ENCODE measurements around the gene RUSF1. TPM values are rescaled to one million over a fixed set of nuclear protein-coding genes. Genes with fewer than 3 reads are reported as not detected.
"Not testable (repeated sequence)": the region's sequence is repeated elsewhere in the genome, so short reads cannot be mapped to it uniquely, and the experiment has no call there.

Gene RUSF1
- total RNA-seq, 2 donors from 2014 or later: 56.7 to 60.7 TPM

DNA sequence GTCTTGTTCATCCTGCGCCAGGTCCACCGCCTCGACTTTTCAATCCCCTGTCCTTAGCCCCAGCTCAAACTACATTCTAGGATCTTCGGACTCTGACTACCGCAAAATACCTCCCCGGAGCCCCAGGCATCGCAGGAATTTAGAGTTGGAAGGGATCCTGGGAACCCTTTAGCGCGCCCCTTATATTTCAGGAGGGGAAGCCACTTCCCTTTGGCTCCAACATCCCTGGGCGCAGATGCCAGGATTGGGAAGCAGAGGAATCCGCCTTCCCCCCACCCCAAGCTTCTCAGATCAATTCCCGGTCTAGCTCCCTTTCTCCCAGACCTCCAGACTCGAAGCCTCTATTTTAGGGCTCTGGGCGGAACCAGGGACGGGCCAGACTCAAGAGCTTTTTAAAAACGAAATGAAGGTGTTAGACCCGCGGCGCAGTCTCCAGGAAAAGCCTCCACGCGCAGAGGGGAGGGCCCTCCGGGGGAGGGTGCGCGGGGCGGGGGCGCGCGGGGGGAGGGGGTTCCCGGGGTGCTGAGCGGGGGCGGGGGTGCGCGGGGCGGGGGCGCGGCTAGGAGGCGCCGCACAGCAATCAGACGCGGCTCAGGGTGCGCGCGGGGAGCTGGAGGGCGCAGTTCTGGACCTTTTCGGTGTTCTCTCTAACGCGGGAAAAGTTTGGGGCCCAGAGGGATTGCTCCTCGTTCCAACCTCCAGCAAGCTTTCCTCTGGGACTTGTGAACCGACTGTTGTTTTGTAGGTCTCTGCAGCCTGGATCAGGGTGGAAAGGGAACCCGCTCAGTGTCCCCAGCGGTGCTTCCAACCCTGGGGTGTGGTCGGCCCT is 21.1 kb upstream of the RUSF1 start:
- peaks cover 8% of the 10 kb centered on the region for H3K4me1 Mint-ChIP-seq
- no peaks in the 10 kb centered on the region for H3K9me3 ChIP-seq (ENCODE audit: control insufficient read depth, low read length, poor library complexity, severe bottlenecking)
- H3K4me3 Mint-ChIP-seq: peak overlapping the region; percentile 69
- peaks cover 22% of the 10 kb centered on the region for H3K27me3 Mint-ChIP-seq
- DNase-seq: no peak
- H3K27ac Mint-ChIP-seq: no peak overlapping the region
- H3K36me3 Mint-ChIP-seq (ENCODE audit: low read depth): no peaks in the 10 kb centered on the region
- no peak for ATAC-seq

- peaks cover 8% of the 10 kb centered on the region for H3K4me1 Mint-ChIP-seq
- peaks cover 18% of the 10 kb centered on the region for H3K27me3 Mint-ChIP-seq
- DNase-seq (no peak), ATAC-seq (no peak)
- H3K36me3 Mint-ChIP-seq (ENCODE audit: low read depth): no peaks in the 10 kb centered on the region
- no peak overlapping the region for H3K27ac Mint-ChIP-seq
- no peaks in the 10 kb centered on the region for H3K9me3 ChIP-seq (ENCODE audit: control insufficient read depth, low read length, poor library complexity, severe bottlenecking)
- peak overlapping the region; percentile 26 for H3K4me3 Mint-ChIP-seq
Measured at GRCh38 chr16:31528523-31529107, 20.4 kb upstream of the RUSF1 start.

DNA sequence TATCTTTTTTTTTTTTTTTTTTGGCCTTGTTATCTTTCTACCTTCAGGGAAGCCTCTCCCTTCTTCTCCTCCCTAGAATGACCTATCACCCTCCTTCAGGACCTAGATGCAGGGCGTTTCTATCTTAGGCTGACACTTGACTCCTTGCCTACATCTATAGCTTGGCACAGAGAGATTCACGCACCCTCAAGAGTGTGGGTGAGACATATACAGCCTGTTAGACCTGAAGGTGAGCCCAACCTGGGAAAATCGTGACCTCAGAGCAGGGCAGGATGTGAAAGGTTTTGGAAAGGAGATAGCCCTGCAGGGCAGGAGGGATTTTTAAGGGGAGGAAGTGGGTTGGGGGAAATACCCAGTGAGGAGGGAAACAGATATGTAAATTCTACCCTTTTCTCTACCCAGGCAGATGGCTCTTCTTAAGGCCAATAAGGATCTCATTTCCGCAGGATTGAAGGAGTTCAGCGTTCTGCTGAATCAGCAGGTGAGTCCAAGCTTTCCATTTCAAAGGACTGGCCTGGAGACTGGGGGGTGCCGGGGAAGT is 19.6 kb upstream of the RUSF1 start, which contains the start of gene AHSP:
Gene AHSP, plus strand, starts transcription at position 167 of the 541 bp plus-strand sequence. Its CDS starts 240 bp downstream, at position 407.
- Mint-ChIP-seq H3K27me3 (peaks cover 18% of the 10 kb centered on the region), H3K27ac (no peak within 1 kb of the TSS), H3K36me3 (ENCODE audit: low read depth) (no peaks in the 10 kb centered on the region), H3K4me1 (peaks cover 8% of the 10 kb centered on the region), H3K4me3 (peak within 1 kb of the TSS; percentile 26)
- ATAC-seq (no peak), DNase-seq (no peak)
- H3K9me3 ChIP-seq (ENCODE audit: control insufficient read depth, low read length, poor library complexity, severe bottlenecking): no peaks in the 10 kb centered on the region

GRCh38 chr16:31525113-31525512 is 16.9 kb upstream of the RUSF1 start:
- DNase-seq (no peak), ATAC-seq (no peak)
- no peaks in the 10 kb centered on the region for H3K9me3 ChIP-seq (ENCODE audit: control insufficient read depth, low read length, poor library complexity, severe bottlenecking)
- Mint-ChIP-seq H3K4me1 (peaks cover 8% of the 10 kb centered on the region), H3K27me3 (peaks cover 18% of the 10 kb centered on the region), H3K4me3 (no peak overlapping the region), H3K27ac (no peak overlapping the region), H3K36me3 (ENCODE audit: low read depth) (no peaks in the 10 kb centered on the region)

GRCh38 chr16:31523768-31524167 is 15.6 kb upstream of the RUSF1 start:
- not testable (repeated sequence) for H3K4me1 Mint-ChIP-seq; DNase-seq; ATAC-seq; H3K4me3 Mint-ChIP-seq; H3K36me3 Mint-ChIP-seq (ENCODE audit: low read depth); H3K9me3 ChIP-seq (ENCODE audit: control insufficient read depth, low read length, poor library complexity, severe bottlenecking); H3K27ac Mint-ChIP-seq
- peaks cover 13% of the 10 kb centered on the region for H3K27me3 Mint-ChIP-seq

GRCh38 chr16:31522071-31522470 is 13.9 kb upstream of the RUSF1 start:
- Mint-ChIP-seq H3K36me3 (ENCODE audit: low read depth) (no peaks in the 10 kb centered on the region), H3K27me3 (peaks cover under 1% of the 10 kb centered on the region), H3K4me1 (no peaks in the 10 kb centered on the region), H3K27ac (no peak overlapping the region), H3K4me3 (no peak overlapping the region)
- ATAC-seq: no peak
- H3K9me3 ChIP-seq (ENCODE audit: control insufficient read depth, low read length, poor library complexity, severe bottlenecking): peaks cover 3% of the 10 kb centered on the region
- no peak for DNase-seq

DNA sequence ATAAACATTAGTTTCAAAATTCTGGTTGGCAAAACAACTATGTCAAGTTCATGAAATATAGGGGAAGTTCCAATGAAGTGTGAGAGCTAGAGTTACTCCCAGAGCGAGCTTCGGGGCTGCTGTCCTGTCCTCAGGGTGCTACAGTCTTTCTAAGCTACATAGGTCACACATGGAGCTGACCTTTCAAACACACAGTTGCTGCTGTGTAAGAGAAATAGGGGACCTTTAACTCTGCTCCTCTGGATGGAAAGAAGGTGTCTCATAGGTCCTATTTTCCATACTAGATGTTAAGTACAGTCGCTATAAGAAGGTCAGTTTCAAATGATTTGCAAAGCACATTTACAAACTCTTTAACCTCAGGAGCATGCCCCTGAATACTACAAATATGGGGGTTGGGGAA is 13.2 kb upstream of the RUSF1 start:
- DNase-seq: no peak
- Mint-ChIP-seq H3K27ac (no peak overlapping the region), H3K4me1 (no peaks in the 10 kb centered on the region), H3K36me3 (ENCODE audit: low read depth) (peaks cover 2% of the 10 kb centered on the region), H3K27me3 (peaks cover 4% of the 10 kb centered on the region), H3K4me3 (no peak overlapping the region)
- H3K9me3 ChIP-seq (ENCODE audit: control insufficient read depth, low read length, poor library complexity, severe bottlenecking): peaks cover 3% of the 10 kb centered on the region
- ATAC-seq: no peak

DNA sequence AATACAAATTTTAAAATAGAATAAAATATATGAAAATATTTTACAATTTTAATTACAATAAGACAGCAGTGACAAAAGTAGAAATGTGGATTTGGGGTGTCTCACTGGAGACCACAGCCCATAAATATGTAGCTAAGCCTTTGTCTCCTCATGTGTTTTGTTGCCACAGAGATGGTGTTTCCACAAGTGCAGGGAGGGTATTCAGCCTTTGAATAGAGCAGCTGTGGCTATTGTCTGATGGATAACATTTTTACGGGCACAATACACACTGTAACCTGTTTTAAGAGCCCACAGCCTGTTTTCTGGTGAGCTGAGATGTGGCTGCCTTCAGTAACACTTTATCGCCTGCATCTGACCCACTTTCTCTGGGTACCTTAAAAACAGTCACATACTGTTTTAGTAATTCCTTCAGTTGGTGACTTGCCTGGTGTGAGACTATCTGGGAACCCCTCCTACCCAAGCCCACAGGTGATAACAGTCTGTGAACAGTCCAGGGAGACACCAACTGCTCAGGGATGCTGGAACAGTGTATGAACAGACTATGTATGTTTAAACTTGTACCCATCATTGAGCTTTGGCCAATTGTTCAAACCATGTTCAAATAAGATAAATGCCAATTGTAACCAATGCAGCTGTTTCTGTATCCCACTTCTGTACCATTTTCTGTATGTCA is 11.7 kb upstream of the RUSF1 start:
- no peak overlapping the region for H3K27ac Mint-ChIP-seq
- H3K9me3 ChIP-seq (ENCODE audit: control insufficient read depth, low read length, poor library complexity, severe bottlenecking): peaks cover 3% of the 10 kb centered on the region
- ATAC-seq (no peak), DNase-seq (no peak)
- no peaks in the 10 kb centered on the region for H3K4me1 Mint-ChIP-seq
- peaks cover 4% of the 10 kb centered on the region for H3K27me3 Mint-ChIP-seq
- peaks cover 2% of the 10 kb centered on the region for H3K36me3 Mint-ChIP-seq (ENCODE audit: low read depth)
- no peak overlapping the region for H3K4me3 Mint-ChIP-seq

GRCh38 chr16:31517800-31518402 is 9.7 kb upstream of the RUSF1 start:
- peaks cover 2% of the 10 kb centered on the region for H3K36me3 Mint-ChIP-seq (ENCODE audit: low read depth)
- no peak overlapping the region for H3K27ac Mint-ChIP-seq
- peaks cover 3% of the 10 kb centered on the region for H3K9me3 ChIP-seq (ENCODE audit: control insufficient read depth, low read length, poor library complexity, severe bottlenecking)
- DNase-seq (no peak), ATAC-seq (no peak)
- no peak overlapping the region for H3K4me3 Mint-ChIP-seq
- peaks cover 2% of the 10 kb centered on the region for H3K4me1 Mint-ChIP-seq
- H3K27me3 Mint-ChIP-seq: peaks cover 4% of the 10 kb centered on the region

DNA sequence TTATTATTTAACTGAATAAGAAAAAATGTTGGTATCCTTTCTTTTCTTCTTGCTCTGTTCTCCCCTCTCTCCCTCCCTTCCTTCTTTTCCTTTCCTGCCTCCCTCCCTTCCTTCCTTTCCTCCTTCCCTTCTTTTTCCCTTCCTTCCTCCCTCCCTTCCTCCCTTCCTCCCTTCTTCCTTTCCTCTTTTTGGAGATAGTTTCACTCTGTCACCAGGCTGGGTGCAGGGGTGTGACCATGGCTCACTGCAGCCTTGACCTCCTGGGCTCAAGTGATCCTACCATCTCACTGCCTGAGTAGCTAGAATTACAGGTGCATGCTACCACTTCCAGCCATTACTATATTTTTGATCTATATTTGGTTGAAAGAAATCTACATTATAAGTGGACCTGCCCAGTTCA is 5.7 kb upstream of the RUSF1 start:
- ATAC-seq (no peak), DNase-seq (no peak)
- H3K27me3 Mint-ChIP-seq: peaks cover 4% of the 10 kb centered on the region
- peaks cover 3% of the 10 kb centered on the region for H3K9me3 ChIP-seq (ENCODE audit: control insufficient read depth, low read length, poor library complexity, severe bottlenecking)
- H3K4me3 Mint-ChIP-seq: no peak overlapping the region
- no peak overlapping the region for H3K27ac Mint-ChIP-seq
- H3K36me3 Mint-ChIP-seq (ENCODE audit: low read depth): peaks cover 2% of the 10 kb centered on the region
- H3K4me1 Mint-ChIP-seq: peaks cover 9% of the 10 kb centered on the region

- ATAC-seq: no peak
- H3K4me1 Mint-ChIP-seq: peaks cover 12% of the 10 kb centered on the region
- no peak for DNase-seq
- H3K4me3 Mint-ChIP-seq: no peak overlapping the region
- no peak overlapping the region for H3K27ac Mint-ChIP-seq
- peaks cover 3% of the 10 kb centered on the region for H3K9me3 ChIP-seq (ENCODE audit: control insufficient read depth, low read length, poor library complexity, severe bottlenecking)
- peaks cover 2% of the 10 kb centered on the region for H3K36me3 Mint-ChIP-seq (ENCODE audit: low read depth)
- peaks cover 4% of the 10 kb centered on the region for H3K27me3 Mint-ChIP-seq
Measured at GRCh38 chr16:31513126-31513525, 4.9 kb upstream of the RUSF1 start.

DNA sequence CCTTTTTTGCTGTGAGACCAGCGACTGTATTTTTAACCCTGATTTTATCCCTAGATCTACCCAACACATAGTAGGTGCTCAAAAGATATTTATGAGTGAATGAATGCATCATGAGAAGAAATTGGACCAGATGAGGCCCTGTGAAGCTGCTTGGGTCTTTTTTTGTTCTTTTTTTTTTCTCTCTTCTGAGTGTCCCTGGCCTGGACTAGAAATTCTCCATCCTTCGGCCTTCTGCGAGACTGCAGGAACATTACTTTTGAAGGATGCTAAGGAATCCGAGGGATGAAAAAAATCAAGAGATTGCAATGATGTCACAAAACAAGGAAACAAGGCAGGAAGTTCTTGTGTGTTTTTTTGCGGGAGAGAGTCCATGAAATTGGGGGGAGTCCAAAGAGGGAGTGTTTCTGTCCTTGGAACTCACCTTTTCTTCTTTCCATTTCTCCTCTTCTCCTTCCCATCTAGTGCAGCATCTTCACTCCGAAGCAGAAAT is 560 bp upstream of the RUSF1 start:
- DNase-seq (no peak), ATAC-seq (peak; percentile 9)
- H3K9me3 ChIP-seq (ENCODE audit: control insufficient read depth, low read length, poor library complexity, severe bottlenecking): no peaks in the 10 kb centered on the region
- no peaks in the 10 kb centered on the region for H3K27me3 Mint-ChIP-seq
- H3K4me1 Mint-ChIP-seq: peaks cover 27% of the 10 kb centered on the region
- H3K27ac Mint-ChIP-seq: peak overlapping the region; percentile 94
- peaks cover 4% of the 10 kb centered on the region for H3K36me3 Mint-ChIP-seq (ENCODE audit: low read depth)
- peak overlapping the region; percentile 95 for H3K4me3 Mint-ChIP-seq

DNA sequence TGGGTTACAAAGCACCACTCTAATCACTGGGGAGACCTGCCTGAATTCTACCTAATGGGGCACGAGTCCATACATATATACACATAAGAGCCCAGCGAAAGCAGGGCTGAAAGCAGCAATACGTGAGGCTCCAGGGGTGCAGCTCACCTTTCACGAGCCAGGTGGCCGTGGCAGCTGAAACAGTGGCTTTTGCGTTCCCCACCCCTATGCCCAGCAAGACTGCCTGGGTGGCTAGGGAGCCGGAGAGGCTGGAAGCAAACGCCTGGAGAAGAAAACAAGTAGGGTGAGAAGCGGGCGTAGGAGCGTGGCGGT is 618 bp downstream of the RUSF1 start:
- DNase-seq: no peak
- H3K4me1 Mint-ChIP-seq: peaks cover 27% of the 10 kb centered on the region
- H3K4me3 Mint-ChIP-seq: peak overlapping the region; percentile 95
- peak; percentile 44 for ATAC-seq
- peaks cover 4% of the 10 kb centered on the region for H3K36me3 Mint-ChIP-seq (ENCODE audit: low read depth)
- H3K27me3 Mint-ChIP-seq: no peaks in the 10 kb centered on the region
- H3K9me3 ChIP-seq (ENCODE audit: control insufficient read depth, low read length, poor library complexity, severe bottlenecking): no peaks in the 10 kb centered on the region
- H3K27ac Mint-ChIP-seq: peak overlapping the region; percentile 94

Measured in T-helper 17 cell (primary cell).